NK-92 (cell line): Measurements from ENCODE around the gene OBSCN.

ENCODE experiments used
- DNase-seq: peaks from one replicate; lab custom pipeline; 2025; ENCODE audit not compliant: unreplicated experiment; lab: John Stamatoyannopoulos, UW

OBSCN gene

DNA sequence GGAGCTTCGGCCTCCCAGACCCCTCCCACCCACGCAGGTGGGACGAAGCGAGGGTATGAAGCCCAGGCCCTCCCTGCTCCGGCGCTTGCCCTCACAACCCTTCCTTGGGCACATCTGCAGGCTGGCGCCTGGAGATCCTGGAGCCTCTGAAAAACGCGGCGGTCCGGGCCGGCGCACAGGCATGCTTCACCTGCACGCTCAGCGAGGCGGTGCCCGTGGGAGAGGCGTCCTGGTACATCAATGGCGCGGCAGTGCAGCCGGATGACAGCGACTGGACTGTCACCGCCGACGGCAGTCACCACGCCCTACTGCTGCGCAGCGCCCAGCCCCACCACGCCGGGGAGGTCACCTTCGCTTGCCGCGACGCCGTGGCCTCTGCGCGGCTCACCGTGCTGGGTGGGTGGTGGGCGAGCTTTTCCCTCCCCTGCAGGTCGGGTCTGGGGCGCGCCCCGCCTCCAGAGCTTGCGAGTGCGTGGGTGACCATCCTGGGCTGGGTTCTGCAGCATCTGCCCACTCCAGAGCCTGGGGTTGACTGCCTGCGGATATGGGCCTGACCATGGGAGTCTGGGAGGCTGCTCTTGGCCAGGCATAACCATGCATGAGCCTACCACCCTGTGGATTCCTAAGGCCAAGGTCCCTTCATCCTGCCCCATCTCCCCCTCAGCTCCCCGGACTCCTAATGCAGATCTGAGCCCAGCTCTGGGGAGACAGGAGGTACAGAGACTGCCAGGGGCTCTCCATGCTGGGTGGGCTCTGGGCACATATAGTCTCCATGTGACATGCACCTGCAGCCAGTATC, 108.9 kb downstream of the OBSCN start:
- no peak for DNase-seq

DNA sequence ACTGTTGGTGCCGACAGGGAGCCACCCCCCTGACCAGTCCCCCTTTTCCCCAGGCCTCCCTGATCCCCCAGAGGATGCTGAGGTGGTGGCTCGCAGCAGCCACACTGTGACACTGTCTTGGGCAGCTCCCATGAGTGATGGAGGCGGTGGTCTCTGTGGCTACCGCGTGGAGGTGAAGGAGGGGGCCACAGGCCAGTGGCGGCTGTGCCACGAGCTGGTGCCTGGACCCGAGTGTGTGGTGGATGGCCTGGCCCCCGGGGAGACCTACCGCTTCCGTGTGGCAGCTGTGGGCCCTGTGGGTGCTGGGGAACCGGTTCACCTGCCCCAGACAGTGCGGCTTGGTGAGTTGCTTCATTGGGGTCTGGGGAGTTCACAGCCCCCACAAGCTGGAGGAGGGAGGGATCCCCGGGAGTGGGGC, 109.6 kb downstream of the OBSCN start:
- no peak for DNase-seq

DNA sequence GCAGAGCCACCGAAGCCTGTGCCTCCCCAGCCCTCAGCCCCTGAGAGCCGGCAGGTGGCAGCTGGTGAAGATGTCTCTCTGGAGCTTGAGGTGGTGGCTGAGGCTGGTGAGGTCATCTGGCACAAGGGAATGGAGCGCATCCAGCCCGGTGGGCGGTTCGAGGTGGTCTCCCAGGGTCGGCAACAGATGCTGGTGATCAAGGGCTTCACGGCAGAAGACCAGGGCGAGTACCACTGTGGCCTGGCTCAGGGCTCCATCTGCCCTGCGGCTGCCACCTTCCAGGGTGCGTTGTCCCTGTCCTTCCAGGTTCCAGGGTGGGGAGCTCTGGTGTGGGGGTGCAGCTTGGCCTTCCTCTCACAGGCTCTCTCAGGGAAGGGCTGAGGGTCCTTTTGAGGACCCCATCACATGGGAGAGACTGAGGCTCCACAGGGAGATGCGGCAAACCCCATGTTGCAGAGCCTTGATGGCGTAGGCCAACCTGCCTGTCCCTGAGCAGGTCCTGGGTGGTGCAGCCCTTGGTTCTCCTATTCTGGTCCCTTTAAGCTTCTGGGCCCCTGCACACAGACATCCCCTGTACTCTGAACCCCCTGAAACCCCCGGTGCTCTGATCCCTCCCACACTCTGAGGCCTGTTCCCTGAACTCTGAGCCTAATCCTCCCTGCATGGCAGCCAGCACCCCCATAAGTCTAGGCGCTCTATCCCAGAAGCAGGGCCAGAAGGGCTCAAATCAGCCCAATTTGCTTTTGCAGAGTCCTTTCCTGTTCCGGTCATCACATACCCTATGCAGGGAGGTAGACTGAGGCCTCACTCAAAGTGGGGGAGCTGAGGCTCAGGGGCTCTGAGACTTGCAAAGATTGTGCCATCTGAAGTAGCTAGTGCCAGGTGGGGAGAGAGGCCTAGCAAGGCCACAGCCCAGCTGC, 110.3 kb downstream of the OBSCN start:
- DNase-seq: no peak

DNA sequence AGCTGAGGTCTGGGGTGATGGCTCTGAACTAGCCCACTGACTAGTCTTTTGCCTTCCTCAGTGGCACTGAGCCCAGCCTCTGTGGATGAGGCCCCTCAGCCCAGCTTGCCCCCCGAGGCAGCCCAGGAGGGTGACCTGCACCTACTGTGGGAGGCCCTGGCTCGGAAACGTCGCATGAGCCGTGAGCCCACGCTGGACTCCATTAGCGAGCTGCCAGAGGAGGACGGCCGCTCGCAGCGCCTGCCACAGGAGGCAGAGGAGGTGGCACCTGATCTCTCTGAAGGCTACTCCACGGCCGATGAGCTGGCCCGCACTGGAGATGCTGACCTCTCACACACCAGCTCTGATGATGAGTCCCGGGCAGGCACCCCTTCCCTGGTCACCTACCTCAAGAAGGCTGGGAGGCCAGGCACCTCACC, 111.0 kb downstream of the OBSCN start:
- DNase-seq: no peak

DNA sequence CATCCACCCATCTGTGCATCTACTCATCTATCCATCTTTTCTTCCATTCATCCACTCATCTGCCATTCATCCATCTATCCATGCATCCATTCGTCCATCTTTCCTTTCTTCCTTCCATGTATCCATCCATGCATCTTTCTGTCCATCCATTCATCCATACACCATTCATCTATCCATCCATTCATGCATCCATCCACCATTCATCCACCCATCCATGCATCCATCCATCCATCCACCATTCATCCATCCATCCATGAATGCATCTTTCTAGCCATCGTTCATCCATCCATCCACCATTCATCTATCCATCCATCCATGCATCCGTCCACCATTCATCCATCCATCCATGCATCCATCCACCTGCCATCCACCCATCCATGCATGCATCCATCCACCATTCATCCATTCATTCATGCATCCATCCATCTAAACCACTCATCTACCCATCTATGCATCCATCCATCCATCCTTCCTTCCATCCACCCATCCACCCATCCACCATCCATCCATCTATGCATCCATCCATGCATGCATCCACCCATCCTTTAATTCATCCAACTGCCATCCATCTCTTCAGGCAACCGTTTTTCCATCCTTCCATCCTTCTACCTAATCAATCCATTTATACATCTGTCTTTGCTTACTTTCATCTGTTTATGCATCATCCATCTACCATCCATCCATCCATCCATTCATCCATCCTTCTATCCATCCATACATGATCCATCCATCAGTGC, 111.7 kb downstream of the OBSCN start:
- DNase-seq: no peak

DNA sequence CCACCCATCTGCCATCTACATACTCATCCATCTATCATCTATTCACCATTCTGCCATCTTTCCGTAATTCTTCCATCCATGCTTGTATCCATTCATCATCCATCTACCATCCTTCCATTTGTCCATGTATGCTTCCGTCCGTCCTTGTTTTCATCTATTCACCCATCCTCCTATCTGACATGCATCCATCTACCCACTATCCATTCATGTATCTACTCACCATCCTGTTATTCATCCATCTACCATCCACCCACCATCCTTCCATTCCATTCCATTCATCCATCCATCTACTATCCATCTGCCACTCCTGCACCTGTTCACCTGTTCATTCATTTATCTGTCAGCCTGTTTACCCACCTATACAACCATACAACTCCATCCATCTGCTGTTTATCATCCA, 112.5 kb downstream of the OBSCN start:
- no peak for DNase-seq

DNA sequence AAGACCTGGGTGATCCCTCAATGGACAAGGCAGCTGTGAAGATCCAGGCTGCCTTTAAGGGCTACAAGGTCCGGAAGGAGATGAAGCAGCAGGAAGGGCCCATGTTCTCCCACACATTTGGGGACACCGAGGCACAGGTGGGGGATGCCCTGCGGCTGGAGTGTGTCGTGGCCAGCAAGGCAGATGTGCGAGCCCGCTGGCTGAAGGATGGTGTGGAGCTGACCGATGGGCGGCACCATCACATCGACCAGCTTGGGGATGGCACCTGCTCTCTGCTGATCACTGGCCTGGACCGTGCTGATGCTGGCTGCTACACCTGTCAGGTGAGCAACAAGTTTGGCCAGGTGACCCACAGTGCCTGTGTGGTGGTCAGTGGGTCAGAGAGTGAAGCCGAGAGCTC, 113.6 kb downstream of the OBSCN start:
- DNase-seq: no peak

DNA sequence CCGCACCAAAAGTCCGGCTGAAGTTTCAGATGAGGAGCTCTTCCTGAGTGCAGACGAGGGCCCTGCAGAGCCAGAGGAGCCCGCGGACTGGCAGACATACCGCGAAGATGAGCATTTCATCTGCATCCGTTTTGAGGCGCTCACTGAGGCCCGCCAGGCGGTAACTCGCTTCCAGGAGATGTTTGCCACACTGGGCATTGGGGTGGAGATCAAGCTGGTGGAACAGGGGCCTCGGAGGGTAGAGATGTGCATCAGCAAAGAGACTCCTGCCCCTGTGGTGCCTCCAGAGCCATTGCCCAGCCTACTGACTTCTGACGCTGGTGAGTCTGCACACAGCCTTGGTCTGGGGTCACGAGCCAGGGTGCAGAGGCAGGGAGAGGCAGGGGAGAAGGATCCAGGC, 114.1 kb downstream of the OBSCN start:
- DNase-seq: no peak

DNA sequence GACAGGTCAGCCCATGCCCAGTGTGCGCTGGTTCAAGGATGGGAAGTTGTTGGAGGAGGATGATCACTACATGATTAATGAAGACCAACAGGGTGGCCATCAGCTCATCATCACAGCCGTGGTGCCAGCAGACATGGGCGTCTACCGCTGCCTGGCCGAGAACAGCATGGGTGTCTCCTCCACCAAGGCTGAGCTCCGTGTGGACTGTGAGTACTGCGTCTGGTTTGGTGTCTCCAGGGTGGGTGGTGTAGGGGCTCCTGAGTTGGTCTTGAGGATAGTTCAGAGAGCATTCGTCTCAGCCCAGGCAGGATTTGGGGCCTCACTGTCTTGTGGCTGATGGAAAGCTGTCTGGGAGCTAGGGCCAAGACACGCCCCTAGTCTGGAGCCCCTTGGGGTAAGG, 115.6 kb downstream of the OBSCN start:
- DNase-seq: no peak

DNA sequence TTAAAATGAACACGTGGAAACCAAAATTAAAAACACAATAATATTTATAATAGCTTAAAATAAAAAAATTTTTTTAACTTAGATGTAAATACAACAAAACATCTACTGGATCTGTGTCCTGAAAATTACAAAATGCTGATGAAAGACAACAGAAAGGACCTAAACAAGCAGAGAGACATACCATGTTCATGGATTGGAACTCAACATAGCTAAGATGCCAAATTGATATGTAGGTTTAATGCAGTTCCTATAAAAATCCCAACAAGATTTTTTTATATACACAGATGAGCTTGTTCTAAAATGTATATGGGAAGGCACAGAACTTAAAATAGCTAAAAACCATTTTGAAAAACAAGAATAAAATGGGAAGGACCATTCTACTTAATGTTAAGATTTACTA, 117.4 kb downstream of the OBSCN start:
- no peak for DNase-seq

DNA sequence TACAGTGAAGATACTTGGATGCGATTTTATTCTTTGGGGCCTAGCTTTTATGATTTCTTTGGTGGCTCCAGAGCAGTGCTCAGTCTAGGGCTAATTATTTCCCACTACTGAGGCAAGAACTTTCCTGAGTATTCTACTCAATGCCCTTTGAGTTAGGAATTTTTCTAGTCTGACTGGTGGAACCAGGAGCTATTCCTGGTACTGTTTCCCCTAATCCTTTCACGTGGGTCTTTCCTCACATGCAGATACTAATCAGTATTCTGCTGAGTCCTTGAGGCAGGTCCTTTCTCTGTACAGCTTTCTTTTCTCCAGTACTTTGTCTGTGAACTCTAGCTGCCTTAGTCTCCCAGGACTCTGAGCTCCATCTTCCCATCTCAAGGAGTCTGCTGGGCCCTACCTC, 122.0 kb downstream of the OBSCN start:
- no peak for DNase-seq

DNA sequence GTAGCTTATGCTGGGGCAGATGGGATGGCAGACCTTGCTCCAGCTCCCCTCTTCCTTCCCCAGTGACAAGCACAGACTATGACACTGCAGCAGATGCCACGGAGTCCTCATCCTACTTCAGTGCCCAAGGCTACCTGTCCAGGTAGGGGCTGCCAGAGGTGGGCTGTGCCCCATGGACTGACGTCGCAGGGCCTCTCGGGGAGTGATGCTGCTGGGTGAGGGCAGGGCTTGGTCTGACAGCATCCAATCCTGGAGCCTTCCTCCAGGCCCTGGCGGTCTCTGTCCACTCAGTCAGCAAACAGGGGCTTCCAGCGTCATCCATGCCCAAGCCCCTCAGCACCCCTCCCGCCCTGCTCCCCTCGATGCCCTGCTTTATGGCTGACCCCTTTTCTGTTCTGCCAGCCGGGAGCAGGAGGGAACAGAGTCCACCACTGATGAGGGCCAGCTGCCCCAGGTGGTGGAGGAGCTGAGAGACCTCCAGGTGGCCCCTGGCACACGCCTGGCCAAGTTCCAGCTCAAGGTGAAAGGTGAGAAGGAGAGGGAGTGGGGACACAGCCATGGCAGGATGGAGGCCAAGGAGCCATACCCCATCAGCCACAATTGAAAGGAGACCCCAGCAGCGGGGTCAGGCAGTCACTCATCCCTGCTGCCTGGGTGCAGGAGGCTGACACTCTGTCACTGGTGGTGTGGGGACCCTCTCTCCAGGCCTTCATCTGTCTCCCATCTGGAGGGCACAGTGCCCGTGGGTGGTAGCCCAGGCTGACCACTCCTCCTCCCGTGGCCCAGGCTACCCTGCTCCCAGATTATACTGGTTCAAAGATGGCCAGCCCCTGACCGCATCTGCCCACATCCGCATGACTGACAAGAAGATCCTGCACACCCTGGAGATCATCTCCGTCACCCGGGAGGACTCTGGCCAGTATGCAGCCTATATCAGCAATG, 125.2 kb downstream of the OBSCN start:
- no peak for DNase-seq

DNA sequence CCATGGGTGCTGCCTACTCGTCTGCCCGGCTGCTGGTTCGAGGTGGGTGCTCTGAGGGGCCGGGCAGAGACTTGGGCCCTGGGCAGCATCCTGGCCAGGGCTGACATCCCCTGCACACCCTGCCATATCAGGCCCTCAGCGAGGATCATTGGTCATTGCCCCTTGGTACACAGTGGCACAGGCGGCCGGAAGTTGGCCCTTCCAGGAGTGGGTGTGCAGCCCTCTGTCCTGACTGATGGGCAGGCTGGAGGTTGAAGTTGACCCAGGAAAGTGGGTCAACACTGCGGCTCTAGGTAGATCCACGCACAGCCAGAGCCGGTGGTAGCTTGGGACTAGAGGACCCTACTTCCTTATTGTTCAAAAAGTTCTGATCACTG, 125.9 kb downstream of the OBSCN start:
- no peak for DNase-seq

DNA sequence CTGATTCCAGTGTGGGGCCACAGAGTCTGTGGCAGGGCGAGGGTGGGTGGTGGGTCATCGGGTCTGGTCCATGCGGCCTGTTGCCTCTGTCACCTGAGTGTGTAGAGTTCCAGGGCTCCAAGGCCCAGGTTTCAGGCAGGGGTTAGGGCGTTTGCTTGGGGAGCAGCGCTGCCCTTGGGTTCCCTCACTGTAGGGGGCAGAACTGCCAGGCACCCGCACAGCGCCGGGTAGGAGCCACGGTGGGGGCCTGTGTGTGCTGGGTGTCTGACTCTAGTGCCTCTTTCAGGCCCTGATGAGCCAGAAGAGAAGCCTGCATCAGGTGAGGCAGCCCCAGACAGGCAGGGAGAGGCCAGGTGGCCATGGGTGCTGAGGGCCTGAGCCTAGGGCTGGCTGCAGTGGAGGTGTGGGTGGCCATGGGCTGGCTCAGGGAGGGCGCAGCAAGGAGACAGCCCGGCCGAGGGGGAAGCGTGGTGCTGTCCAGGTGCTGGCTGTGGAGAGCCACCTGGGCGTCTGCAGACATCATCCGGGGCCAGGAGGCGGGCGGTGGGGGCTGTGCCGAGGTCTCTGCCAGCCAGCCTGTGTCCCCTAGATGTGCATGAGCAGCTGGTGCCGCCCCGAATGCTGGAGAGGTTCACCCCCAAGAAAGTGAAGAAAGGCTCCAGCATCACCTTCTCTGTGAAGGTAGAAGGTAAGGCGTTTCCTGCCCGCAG, 126.5 kb downstream of the OBSCN start:
- DNase-seq: no peak

DNA sequence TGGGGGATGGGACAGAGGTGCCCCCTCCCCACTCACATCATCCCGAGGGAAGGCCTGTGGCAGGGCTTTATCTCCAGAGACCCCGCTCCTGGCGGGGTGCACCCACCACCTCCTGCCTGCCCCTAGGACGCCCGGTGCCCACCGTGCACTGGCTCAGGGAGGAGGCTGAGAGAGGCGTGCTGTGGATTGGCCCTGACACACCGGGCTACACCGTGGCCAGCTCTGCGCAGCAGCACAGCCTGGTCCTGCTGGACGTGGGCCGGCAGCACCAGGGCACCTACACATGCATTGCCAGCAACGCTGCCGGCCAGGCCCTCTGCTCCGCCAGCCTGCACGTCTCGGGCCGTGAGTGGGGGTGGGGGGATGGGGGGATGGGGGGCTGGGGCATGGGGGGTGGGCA, 127.1 kb downstream of the OBSCN start:
- DNase-seq: no peak

DNA sequence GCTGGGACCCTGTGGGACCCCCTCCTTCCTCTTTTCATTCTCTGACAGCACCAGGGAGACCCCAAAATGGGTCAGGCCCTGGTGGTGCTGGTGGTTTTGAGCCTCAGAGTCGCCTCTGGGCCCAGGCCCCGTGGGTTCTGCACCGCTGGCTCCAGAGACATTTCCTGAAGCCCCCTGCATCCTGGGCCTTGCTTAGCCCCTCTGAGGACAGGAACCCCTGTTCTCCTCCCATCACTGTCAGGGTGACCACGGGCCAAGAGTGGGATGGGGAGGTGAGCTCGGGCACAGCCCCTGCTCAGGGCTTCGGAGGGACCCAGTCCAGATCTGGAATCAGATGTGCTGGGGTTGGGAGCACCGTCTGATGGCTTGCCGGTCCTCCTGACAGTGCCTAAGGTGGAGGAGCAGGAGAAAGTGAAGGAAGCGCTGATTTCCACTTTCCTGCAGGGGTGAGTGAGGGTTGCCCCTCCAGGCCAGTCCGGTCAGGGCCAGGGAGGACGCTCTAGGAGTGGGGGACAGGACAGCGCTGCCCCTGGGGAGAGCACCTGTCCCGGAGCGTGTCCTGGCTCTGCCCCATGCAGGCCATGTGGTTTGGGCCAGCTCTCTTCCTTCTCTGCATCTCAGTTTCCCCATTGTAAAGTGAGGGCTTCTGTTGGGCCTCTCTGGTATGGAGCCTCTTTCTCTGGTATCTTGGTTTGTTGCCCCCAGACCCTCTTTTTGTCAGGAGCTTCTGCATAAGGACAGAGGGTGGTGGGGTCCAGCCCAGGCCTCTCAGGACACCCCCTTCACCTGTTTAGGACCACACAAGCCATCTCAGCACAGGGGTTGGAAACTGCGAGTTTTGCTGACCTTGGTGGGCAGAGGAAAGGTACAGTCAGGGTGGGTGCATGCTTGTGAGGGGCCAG, 127.8 kb downstream of the OBSCN start:
- no peak for DNase-seq

DNA sequence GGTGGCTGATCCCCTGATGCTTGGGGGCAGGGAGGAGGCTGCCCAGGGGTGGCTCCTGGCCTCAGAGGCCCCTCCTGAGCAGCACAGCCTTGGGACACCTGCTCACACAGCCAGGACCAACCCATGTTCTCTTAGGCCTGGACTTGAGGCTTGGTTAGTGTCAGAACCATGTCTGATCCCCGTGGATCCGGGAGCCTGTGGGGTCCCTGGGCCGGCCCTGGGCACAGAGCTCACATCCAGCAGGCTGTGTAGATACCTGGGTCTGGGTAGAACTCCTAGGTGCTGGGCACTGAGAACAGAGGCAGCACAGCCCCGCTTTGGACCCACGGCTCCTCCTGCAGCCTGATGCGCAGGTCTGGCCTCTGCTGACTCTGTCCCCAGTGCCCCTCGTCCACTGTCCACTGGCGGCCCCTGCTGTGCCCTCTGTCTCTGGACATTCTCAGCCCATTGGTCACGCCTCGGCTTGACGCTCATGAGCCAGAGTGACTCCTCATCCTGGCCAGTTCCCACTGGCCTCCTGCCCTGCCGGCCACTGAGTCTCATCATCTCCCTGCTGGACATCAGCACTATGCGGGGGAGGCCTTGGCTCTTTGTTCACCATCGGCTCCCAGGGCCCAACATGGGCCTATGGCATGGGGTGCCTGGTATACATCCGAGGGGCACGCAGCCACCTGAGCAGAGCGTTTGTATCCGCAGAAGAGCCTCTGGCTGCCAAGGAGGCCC, 128.6 kb downstream of the OBSCN start:
- no peak for DNase-seq

DNA sequence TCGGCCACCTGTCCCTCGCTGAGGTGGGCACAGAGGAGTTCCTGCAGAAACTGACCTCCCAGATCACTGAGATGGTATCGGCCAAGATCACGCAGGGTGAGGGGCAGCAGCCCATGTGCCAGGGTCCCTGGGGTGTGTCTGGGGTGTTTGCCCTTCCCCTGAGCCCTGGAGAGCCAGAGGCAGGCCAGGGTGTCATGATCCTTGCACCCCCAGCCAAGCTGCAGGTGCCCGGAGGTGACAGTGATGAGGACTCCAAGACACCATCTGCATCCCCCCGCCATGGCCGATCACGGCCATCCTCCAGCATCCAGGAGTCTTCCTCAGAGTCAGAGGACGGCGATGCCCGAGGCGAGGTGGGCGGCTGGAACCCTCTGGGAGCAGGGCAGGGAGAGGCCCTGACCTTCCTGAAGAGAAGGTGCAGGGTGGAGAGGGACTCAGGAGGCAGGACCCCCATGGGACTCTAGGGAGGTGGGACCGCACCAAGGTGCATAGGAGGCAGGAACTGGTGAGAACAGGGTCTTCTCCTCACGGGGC, 129.3 kb downstream of the OBSCN start:
- no peak for DNase-seq
